ENCODE results near the gene DNAJC4. TPM values are rescaled to one million over a fixed set of nuclear protein-coding genes. Genes with fewer than 3 reads are reported as not detected.

Gene DNAJC4
- total and polyA plus RNA-seq, 9 of the 15 experiments (the other 6 are each of a cell fraction or from before 2014, with no cell fraction given), result 4.0 to 32.6 (median 19.9) TPM

DNA sequence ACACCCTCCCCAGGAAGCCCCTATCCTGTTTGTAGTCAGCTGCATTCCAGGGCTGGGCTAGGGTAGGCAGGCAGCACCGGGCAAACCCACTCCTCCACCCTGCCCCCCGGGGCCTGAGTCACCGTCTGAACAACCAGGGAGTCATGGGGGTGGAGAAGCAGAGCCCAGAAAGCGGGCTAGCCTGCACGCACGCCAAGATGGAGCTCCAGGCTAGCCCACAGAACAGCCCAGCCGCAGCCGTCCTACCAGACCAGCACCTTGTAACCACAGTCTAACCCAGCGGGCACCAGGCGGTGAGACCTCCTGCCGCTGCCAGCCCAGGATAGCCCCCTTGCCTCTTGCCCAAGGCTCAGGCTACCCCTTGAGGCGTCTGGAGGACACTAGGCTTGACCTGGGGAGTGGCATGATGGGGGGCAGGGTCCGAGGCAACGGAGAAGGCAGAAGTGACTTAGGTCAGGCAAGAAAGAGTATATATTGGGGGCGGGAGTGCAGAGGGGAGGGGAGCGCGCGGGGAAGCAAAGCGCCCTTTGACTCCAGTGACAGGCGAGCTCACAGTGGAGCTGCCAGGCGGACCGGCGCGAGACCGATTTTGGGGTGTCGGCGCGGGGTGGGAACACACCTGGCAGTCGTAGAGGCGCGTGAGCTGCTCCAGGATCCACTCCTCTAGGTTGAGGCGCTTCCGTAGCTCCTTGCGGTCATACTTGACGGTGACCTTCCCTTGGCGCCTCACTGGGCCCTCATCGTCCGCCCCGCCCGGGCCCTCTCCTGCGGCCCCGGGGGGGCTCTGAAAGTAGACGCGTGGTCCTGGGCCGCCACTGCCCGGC, 15.7 kb downstream of the DNAJC4 start (continued):
- TF ChIP-seq, protein P1, sequence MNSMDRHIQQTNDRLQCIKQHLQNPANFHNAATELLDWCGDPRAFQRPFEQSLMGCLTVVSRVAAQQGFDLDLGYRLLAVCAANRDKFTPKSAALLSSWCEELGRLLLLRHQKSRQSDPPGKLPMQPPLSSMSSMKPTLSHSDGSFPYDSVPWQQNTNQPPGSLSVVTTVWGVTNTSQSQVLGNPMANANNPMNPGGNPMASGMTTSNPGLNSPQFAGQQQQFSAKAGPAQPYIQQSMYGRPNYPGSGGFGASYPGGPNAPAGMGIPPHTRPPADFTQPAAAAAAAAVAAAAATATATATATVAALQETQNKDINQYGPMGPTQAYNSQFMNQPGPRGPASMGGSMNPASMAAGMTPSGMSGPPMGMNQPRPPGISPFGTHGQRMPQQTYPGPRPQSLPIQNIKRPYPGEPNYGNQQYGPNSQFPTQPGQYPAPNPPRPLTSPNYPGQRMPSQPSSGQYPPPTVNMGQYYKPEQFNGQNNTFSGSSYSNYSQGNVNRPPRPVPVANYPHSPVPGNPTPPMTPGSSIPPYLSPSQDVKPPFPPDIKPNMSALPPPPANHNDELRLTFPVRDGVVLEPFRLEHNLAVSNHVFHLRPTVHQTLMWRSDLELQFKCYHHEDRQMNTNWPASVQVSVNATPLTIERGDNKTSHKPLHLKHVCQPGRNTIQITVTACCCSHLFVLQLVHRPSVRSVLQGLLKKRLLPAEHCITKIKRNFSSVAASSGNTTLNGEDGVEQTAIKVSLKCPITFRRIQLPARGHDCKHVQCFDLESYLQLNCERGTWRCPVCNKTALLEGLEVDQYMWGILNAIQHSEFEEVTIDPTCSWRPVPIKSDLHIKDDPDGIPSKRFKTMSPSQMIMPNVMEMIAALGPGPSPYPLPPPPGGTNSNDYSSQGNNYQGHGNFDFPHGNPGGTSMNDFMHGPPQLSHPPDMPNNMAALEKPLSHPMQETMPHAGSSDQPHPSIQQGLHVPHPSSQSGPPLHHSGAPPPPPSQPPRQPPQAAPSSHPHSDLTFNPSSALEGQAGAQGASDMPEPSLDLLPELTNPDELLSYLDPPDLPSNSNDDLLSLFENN (IDR thresholded peaks at IDR 0.05; ENCODE audit: low read depth in 2 of 2, low read length in 2 of 2), result no peak
- no peak for TF ChIP-seq FUS (optimal IDR thresholded peaks at IDR 0.05; ENCODE audit: low read depth, low read length)
- no peak for TF ChIP-seq EZH2 (IDR thresholded peaks at IDR 0.05; ENCODE audit: borderline replicate concordance, low read depth, low read length)
- TF ChIP-seq ZNF217 (CRISPR knock-in tag; IDR thresholded peaks at IDR 0.05), result no peak
- TF ChIP-seq, protein P2, sequence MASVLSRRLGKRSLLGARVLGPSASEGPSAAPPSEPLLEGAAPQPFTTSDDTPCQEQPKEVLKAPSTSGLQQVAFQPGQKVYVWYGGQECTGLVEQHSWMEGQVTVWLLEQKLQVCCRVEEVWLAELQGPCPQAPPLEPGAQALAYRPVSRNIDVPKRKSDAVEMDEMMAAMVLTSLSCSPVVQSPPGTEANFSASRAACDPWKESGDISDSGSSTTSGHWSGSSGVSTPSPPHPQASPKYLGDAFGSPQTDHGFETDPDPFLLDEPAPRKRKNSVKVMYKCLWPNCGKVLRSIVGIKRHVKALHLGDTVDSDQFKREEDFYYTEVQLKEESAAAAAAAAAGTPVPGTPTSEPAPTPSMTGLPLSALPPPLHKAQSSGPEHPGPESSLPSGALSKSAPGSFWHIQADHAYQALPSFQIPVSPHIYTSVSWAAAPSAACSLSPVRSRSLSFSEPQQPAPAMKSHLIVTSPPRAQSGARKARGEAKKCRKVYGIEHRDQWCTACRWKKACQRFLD (CRISPR knock-in tag; IDR thresholded peaks at IDR 0.05), result peak; percentile 58
- TF ChIP-seq RUNX1 (IDR thresholded peaks at IDR 0.05; ENCODE audit: low read depth), result no peak
- peak; percentile 76; the same call in 1 of the 2 replicates for TF ChIP-seq GATAD2A (IDR thresholded peaks at IDR 0.05)
- TF ChIP-seq KAT2B (IDR thresholded peaks at IDR 0.05; ENCODE audit: low read depth, low read length), result no peak
- TF ChIP-seq TBL1XR1 (IDR thresholded peaks at IDR 0.05; ENCODE audit: low read length in 2 of 2), result no peak
- no peak for TF ChIP-seq ZNF311 (CRISPR knock-in tag; IDR thresholded peaks at IDR 0.05)
- TF ChIP-seq PYGO2 (tag; IDR thresholded peaks at IDR 0.05), result no peak
- 0 out of 2 replicates have a peak, but pooled peaks have one; percentile 8 for TF ChIP-seq ZC3H4 (CRISPR knock-in tag; IDR thresholded peaks at IDR 0.05; ENCODE audit: borderline replicate concordance)
- TF ChIP-seq STAT5B (CRISPR knock-in tag; IDR thresholded peaks at IDR 0.05), result no peak
- TF ChIP-seq NR0B1 (IDR thresholded peaks at IDR 0.05; ENCODE audit: partially characterized antibody), result no peak
- TF ChIP-seq PRDM10 (IDR thresholded peaks at IDR 0.05; ENCODE audit: partially characterized antibody), result peak; percentile 58
- TF ChIP-seq ZNF778 (CRISPR knock-in tag; IDR thresholded peaks at IDR 0.05), result no peak
- TF ChIP-seq HNRNPH1 (optimal IDR thresholded peaks at IDR 0.05; ENCODE audit: low read depth, low read length), result no peak
- TF ChIP-seq RBFOX2 (IDR thresholded peaks at IDR 0.05; ENCODE audit: low read depth, low read length), result peak; percentile 83
